HFFc6 (cell line): ENCODE data around the gene AKR7A2. TPM values are rescaled to one million over a fixed set of nuclear protein-coding genes. Genes with fewer than 3 reads are reported as not detected.
A peak's percentile ranks its signal among the peaks of the same experiment; 100 is the strongest.
"Not testable (repeated sequence)": the region's sequence is repeated elsewhere in the genome, so short reads cannot be mapped to it uniquely, and the experiment has no call there.

Source experiments
- DNase-seq: peaks from one replicate; pipeline ENCODE4 v3.0.0-alpha.2; 2018
- H3K27ac Mint-ChIP-seq: 2 replicates; pipeline ENCODE4 v1.8.0; 2020; ENCODE audit warnings: mild to moderate bottlenecking, mixed read lengths
- H3K27me3 Mint-ChIP-seq: 2 replicates; pipeline ENCODE4 v1.8.0; 2021; ENCODE audit warnings: mild to moderate bottlenecking, moderate library complexity, mixed read lengths; ENCODE audit not compliant: insufficient read depth
- H3K36me3 Mint-ChIP-seq: 2 replicates; pipeline ENCODE4 v1.8.0; 2021; ENCODE audit warnings: low read depth, mixed read lengths
- H3K4me1 Mint-ChIP-seq: 2 replicates; pipeline ENCODE4 v1.8.0; 2020; ENCODE audit warnings: low read depth, mixed read lengths
- H3K4me3 Mint-ChIP-seq: 2 replicates; pipeline ENCODE4 v1.8.0; 2020; ENCODE audit warnings: mild to moderate bottlenecking, moderate library complexity, mixed read lengths
- H3K9me3 Mint-ChIP-seq: 2 replicates; pipeline ENCODE4 v1.8.0; 2020; ENCODE audit warnings: mild to moderate bottlenecking, mixed read lengths
- total RNA-seq, 6 experiments: library from RNA; stranded (reverse); fragmentation: NEBNext Ultra II Directional; extraction: Animal tissue kit (Norgen Biotek cat#: 25700); gene quantifications; 2 replicates in 1 of 6; 3 replicates in 5 of 6; pipeline ENCODE4 v1.2.3, GENCODE V29; 2021
- TF ChIP-seq, protein P1 (sequence below): fragments of 200-600 bp; sonication (generic); IDR thresholded peaks from 2 replicates; pipeline ENCODE4 v1.5.0; 2021; ENCODE audit warnings: antibody characterized with exemption, mild to moderate bottlenecking

AKR7A2 gene
- total RNA-seq, 6 experiments from 2014 or later: 62.8 to 74.2 (median 69.4) TPM

DNA sequence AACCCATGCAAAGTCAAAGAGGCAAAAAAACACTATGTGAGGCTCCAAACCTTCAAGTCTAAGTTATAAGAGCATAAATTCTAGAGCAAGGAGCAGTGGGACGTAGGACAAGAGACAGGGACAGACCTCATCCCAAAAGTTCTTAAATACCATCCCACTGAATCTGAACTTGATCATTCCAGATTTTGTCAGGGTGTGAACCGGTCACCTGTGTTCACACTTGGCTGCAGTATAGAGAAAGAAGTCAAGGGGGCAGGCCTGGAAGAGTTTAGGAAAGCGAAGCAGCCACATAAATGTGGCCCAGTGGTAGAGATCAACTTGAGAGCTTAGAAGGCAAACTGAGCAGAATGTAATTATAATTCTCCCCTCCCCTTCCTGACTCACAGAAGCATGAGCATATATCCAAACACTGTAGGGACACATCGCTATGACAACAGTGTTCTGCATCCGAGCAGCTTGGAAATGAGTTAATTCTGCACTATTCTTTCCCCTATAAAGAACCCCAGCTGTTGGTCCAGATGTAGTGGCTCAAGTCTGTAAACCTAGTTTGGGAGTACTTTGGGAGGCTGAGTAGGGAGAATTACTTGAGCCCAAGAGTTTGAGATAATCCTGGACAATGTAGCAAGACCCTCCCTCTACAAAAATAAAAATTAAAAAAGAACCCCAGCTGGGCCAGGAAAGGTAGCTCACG, 2.7 kb downstream of the AKR7A2 start:
- peak overlapping the region; percentile 83 for H3K27ac Mint-ChIP-seq
- peaks cover 3% of the 10 kb centered on the region for H3K27me3 Mint-ChIP-seq

DNA sequence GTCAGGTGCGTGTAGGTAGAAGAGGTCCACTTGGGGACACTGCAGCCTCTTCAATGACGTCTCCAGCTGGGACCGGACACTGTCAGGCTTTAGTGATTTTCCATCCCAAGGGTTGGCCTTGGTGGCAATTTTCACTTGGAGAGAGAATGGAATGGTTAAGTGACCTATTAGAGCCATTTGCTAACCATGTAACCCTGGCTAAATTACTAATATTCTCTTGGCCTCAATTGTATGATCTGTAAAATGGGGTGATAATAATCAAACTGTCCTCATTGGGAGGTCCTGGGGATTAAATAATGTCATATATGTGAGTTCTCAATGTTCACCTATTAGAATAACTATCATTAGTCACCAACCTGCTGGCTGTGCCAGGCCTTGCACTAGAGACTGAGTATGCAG, 3.4 kb downstream of the AKR7A2 start:
- TF ChIP-seq, protein P1, sequence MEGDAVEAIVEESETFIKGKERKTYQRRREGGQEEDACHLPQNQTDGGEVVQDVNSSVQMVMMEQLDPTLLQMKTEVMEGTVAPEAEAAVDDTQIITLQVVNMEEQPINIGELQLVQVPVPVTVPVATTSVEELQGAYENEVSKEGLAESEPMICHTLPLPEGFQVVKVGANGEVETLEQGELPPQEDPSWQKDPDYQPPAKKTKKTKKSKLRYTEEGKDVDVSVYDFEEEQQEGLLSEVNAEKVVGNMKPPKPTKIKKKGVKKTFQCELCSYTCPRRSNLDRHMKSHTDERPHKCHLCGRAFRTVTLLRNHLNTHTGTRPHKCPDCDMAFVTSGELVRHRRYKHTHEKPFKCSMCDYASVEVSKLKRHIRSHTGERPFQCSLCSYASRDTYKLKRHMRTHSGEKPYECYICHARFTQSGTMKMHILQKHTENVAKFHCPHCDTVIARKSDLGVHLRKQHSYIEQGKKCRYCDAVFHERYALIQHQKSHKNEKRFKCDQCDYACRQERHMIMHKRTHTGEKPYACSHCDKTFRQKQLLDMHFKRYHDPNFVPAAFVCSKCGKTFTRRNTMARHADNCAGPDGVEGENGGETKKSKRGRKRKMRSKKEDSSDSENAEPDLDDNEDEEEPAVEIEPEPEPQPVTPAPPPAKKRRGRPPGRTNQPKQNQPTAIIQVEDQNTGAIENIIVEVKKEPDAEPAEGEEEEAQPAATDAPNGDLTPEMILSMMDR: no peak
- peaks cover 37% of the 10 kb centered on the region for H3K4me1 Mint-ChIP-seq
- peak overlapping the region; percentile 83 for H3K27ac Mint-ChIP-seq
- H3K9me3 Mint-ChIP-seq: no peaks in the 10 kb centered on the region
- no peak overlapping the region for H3K4me3 Mint-ChIP-seq
- DNase-seq: no peak
- peaks cover 14% of the 10 kb centered on the region for H3K36me3 Mint-ChIP-seq
- H3K27me3 Mint-ChIP-seq: peaks cover 3% of the 10 kb centered on the region

More for the DNA sequence above, 2.7 kb downstream of the AKR7A2 start:
- DNase-seq: peak; percentile 91
- Mint-ChIP-seq H3K9me3 (no peaks in the 10 kb centered on the region), H3K36me3 (peaks cover 11% of the 10 kb centered on the region; the same call in 1 of the 2 replicates), H3K4me1 (peaks cover 41% of the 10 kb centered on the region), H3K4me3 (peak overlapping the region; percentile 35)
- TF ChIP-seq, protein P1: no peak; the same call in 1 of the 2 replicates

DNA sequence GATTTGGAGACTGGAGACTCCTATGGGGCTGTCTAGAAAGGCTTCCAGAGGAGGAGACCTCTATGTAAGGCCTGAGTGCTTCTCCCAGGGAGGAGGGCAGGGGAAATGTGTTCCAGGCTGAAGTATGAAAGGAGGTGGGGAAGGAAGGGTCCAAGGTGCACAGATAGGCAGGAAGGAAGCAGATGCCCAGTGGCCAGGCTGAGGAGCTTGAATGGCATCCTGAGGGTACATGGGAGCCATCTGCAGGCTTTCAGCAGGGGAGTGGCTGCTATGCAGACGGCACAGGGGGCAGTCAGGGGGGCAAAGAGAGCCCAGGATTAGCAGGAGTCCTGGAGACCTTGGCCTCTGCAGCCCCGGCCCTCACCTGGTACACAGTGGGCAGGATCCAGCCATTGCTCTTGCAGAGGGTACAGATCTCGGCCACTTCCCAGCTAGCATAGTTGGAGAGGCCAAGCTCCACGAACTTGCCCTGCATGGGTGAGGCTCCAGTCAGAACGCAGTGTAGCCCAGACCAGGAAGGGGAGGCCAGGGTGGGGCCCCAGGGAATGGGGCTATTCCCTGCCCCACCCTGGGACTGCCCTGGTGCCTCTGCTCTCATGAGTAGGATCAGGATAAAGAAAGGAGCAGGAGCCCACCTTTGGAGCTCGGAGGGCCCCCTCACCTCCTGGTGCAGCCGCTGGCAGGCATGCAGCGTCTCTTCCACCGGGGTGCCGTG, 4.0 kb downstream of the AKR7A2 start:
- Mint-ChIP-seq H3K9me3 (no peaks in the 10 kb centered on the region), H3K27ac (peak overlapping the region; percentile 83), H3K4me3 (no peak overlapping the region), H3K27me3 (peaks cover 3% of the 10 kb centered on the region), H3K36me3 (peaks cover 18% of the 10 kb centered on the region), H3K4me1 (peaks cover 31% of the 10 kb centered on the region)
- TF ChIP-seq, protein P1: no peak
- no peak for DNase-seq

DNA sequence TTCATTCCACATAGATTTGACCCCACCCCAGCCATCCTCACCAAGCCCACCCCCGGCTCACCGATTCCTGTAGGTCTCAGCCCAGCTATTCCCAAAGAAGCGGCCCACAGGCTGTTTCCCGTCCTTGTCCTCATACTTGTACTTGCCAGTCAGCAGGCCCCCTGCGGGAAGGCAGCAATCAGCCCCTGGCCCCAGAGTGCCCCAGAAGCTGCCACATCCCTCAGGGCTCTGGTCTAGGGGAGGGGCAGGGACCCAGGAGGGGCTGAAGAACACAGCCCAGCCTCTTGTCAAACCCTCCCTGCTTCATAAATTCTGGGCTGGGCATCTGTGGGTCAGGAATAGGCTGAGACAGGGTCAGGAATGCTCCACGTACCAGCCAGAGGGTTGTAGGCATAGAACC, 5.0 kb downstream of the AKR7A2 start:
- H3K36me3 Mint-ChIP-seq: peaks cover 18% of the 10 kb centered on the region
- TF ChIP-seq, protein P1: no peak
- DNase-seq: no peak
- no peak overlapping the region for H3K27ac Mint-ChIP-seq
- peaks cover 3% of the 10 kb centered on the region for H3K27me3 Mint-ChIP-seq
- no peak overlapping the region for H3K4me3 Mint-ChIP-seq
- H3K4me1 Mint-ChIP-seq: peaks cover 27% of the 10 kb centered on the region
- H3K9me3 Mint-ChIP-seq: no peaks in the 10 kb centered on the region

DNA sequence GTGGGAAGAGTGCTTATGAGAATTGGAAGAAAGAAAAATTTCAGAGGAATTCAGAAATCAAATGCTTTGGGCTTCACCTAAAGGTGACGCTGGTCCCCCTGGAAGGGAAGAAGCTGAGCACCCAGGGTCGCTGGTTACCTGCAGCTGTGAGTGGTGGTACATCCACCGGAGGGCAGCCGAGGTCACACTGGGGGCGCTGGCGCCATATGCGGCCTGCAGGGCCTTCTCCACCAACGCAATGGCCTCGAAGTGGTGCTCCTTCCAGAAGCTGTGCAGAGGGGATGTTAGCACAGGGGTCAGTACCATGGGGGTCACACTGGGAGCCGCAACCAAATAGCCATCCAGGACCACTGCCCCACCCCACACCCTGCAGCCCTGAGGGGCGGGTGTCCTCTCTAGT, 6.1 kb downstream of the AKR7A2 start:
- H3K4me1 Mint-ChIP-seq: peaks cover 22% of the 10 kb centered on the region

DNA sequence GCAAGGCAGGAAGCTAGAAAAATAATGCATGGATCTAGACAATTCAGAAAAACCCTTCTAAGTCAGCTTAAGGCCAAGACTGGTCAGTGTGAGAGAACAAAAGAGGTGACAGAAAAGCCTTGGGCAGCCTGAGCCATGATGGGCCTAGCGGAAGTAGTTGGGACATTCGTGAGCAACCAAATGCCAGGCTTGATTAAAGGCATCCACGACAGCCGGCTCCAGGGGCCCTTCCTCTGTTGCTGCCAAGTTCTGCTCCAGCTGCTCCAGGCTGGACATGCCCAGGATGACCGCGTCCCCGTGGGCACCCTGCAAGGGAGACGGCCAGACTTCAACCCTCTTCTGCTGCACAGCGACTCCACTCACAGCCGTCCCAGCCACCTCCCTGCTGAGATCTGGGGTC, 7.9 kb downstream of the AKR7A2 start:
- H3K4me1 Mint-ChIP-seq, H3K27me3 Mint-ChIP-seq, H3K9me3 Mint-ChIP-seq, H3K4me3 Mint-ChIP-seq, DNase-seq, H3K27ac Mint-ChIP-seq: not testable (repeated sequence)
- H3K36me3 Mint-ChIP-seq: peaks cover 18% of the 10 kb centered on the region

More for the DNA sequence above, 6.1 kb downstream of the AKR7A2 start:
- TF ChIP-seq, protein P1: no peak
- no peak overlapping the region for H3K27ac Mint-ChIP-seq
- H3K4me3 Mint-ChIP-seq: no peak overlapping the region
- H3K36me3 Mint-ChIP-seq: peaks cover 18% of the 10 kb centered on the region
- H3K27me3 Mint-ChIP-seq: no peaks in the 10 kb centered on the region; the same call in none of the 2 replicates
- H3K9me3 Mint-ChIP-seq: no peaks in the 10 kb centered on the region
- no peak for DNase-seq
